ENCODE results near the gene TSHZ2.

- TF ChIP-seq CTCF (IDR thresholded peaks at IDR 0.05; ENCODE audit: low read length) (no peak), EZH2 (IDR thresholded peaks at IDR 0.05; ENCODE audit: borderline replicate concordance, low read length) (no peak)
Observed at GRCh38 chr20:53223626-53224172, 251.5 kb downstream of the TSHZ2 start.

All from OCI-LY1 (cell line).